ENCODE measurements around the gene FMN2. TPM values are rescaled to one million over a fixed set of nuclear protein-coding genes. Genes with fewer than 3 reads are reported as not detected.
A peak's percentile ranks its signal among the peaks of the same experiment; 100 is the strongest.

The FMN2 gene
- total RNA-seq, 1 donor from 2014 or later, result not detected

DNA sequence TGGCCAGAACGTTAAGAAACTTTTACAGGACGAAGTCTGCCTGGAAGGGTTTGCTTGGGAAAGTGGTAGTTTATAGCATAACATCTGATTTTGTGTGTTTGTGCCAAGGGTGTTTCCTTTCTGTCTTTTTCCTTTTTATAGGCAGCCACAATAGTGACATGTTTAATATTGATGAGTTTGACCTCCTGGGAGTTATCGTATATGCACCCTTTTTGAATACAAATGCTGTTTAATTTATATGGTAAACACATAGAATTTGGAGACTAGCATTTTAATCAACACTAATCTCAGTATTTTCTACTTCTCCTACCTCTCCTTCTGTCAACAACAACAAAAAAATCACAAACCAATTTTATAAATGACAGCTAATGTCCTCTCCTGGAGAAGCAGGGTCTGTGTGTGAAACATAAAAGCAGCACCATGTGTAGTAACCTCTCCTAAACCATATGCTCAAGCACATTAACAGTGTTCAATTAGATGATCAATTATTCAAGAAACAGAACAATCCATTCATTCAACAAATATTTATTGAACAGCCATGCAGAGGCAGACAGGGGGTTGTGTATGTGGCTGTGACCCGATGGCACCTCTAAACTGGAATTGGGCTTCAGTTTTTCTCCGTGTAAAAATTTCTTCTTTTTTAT is 604 bp upstream of the FMN2 start:
- intact Hi-C loops (cut with micrococcal nuclease), result no loop called here
- Histone ChIP-seq H3K4me3 (peak overlapping the region; percentile 58), H3K27me3 (ENCODE audit: low read depth) (peaks cover 100% of the 10 kb centered on the region), H3K9me3 (replicated peaks) (no peaks in the 10 kb centered on the region), H3K4me1 (peaks cover 24% of the 10 kb centered on the region), H3K36me3 (no peaks in the 10 kb centered on the region), H3K27ac (replicated peaks) (no peak overlapping the region)
- no peak for DNase-seq
- TF ChIP-seq, protein P1, sequence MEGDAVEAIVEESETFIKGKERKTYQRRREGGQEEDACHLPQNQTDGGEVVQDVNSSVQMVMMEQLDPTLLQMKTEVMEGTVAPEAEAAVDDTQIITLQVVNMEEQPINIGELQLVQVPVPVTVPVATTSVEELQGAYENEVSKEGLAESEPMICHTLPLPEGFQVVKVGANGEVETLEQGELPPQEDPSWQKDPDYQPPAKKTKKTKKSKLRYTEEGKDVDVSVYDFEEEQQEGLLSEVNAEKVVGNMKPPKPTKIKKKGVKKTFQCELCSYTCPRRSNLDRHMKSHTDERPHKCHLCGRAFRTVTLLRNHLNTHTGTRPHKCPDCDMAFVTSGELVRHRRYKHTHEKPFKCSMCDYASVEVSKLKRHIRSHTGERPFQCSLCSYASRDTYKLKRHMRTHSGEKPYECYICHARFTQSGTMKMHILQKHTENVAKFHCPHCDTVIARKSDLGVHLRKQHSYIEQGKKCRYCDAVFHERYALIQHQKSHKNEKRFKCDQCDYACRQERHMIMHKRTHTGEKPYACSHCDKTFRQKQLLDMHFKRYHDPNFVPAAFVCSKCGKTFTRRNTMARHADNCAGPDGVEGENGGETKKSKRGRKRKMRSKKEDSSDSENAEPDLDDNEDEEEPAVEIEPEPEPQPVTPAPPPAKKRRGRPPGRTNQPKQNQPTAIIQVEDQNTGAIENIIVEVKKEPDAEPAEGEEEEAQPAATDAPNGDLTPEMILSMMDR (IDR thresholded peaks at IDR 0.05; ENCODE audit: borderline replicate concordance), result no peak

DNA sequence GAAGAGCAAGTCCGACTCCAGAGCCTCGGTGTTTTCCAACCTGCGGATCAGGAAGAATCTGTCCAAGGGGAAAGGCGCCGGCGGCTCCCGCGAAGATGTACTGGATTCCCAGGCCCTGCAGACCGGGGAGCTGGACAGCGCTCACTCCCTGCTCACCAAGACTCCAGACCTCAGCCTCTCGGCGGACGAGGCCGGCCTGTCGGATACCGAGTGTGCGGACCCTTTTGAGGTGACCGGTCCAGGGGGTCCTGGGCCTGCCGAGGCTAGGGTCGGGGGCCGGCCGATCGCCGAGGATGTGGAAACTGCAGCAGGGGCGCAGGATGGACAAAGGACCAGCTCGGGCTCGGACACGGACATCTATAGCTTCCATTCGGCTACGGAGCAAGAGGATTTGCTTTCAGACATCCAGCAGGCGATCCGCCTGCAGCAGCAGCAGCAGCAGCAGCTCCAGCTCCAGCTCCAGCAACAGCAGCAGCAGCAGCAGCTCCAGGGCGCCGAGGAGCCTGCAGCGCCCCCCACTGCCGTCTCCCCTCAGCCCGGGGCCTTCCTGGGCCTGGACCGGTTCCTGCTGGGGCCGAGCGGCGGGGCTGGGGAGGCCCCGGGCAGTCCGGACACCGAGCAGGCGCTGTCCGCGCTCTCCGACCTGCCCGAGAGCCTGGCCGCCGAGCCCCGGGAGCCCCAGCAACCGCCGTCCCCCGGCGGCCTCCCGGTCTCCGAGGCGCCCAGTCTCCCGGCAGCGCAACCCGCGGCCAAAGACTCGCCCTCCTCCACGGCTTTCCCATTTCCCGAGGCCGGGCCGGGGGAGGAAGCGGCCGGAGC is 827 bp downstream of the FMN2 start:
- Histone ChIP-seq H3K27ac (replicated peaks) (no peak overlapping the region), H3K4me3 (peak overlapping the region; percentile 58), H3K9me3 (replicated peaks) (no peaks in the 10 kb centered on the region), H3K4me1 (peaks cover 24% of the 10 kb centered on the region), H3K27me3 (ENCODE audit: low read depth) (peaks cover 99% of the 10 kb centered on the region), H3K36me3 (no peaks in the 10 kb centered on the region)
- TF ChIP-seq, protein P1 (IDR thresholded peaks at IDR 0.05; ENCODE audit: borderline replicate concordance), result no peak
- intact Hi-C loops (cut with micrococcal nuclease), result no loop called here
- DNase-seq, result no peak

DNA sequence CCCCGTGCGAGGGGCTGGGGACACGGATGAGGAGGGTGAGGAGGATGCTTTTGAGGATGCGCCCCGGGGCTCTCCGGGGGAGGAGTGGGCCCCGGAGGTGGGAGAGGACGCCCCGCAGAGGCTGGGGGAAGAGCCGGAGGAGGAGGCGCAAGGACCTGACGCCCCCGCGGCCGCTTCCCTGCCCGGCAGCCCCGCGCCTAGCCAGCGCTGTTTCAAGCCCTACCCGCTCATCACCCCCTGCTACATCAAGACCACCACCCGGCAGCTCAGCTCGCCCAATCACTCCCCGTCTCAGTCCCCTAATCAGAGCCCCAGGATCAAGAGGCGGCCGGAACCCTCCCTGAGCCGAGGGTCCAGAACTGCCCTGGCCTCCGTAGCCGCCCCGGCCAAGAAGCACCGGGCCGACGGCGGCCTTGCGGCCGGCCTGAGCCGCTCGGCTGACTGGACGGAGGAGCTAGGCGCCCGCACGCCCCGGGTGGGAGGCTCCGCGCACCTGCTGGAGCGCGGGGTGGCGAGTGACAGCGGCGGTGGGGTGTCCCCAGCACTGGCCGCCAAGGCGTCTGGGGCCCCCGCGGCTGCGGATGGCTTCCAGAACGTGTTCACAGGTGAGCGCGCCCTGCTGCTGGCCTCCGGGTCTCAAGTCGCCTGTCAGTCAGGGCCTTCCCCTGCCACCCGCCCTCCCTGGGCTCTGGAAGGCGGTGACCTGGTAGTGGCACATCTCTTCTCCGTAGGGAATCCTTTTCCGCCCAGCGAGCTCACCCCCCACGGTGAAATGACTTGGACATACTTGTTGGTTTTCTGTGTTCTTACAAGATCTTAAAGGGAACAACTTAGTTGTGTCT is 1.7 kb downstream of the FMN2 start:
- no peak for DNase-seq
- Histone ChIP-seq H3K9me3 (replicated peaks) (no peaks in the 10 kb centered on the region), H3K27me3 (ENCODE audit: low read depth) (peaks cover 98% of the 10 kb centered on the region), H3K4me3 (peak overlapping the region; percentile 58), H3K4me1 (peaks cover 24% of the 10 kb centered on the region), H3K27ac (replicated peaks) (no peak overlapping the region), H3K36me3 (no peaks in the 10 kb centered on the region)
- intact Hi-C loops (cut with micrococcal nuclease), result no loop called here
- TF ChIP-seq, protein P1 (IDR thresholded peaks at IDR 0.05; ENCODE audit: borderline replicate concordance), result no peak

DNA sequence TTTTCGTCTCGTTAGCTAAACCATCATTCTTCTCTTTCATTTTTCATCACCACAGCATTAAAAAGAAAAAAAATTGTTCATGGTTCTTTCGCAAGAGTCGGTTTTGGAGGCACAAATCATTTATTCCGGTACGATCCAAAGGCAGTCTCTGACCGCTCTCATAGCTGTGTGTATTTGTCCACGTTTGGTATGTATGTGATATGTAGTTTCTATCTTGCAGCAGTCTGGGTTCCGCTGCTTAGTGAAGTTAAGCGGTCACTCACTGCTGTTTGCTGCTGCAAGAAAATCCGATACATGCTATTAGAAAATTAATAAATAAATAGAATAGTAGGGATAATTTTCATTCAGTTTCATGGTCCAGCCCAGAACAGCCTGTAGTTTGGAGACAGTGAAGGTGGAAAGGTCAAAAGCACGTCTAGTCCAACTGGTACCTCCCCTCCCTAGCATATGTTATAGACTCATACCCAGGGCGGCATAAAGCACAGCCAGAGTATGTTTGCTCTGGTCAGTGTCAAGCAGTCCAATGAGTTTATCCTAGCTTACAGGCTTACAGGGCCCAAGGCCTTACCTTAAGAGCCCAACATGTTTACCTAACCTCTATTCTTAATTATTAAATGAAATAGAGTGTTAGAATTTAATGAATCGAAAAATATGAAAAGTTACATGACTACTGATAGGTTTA is 2.5 kb downstream of the FMN2 start:
- Histone ChIP-seq H3K4me3 (no peak overlapping the region), H3K27me3 (ENCODE audit: low read depth) (peaks cover 98% of the 10 kb centered on the region), H3K9me3 (replicated peaks) (no peaks in the 10 kb centered on the region), H3K36me3 (no peaks in the 10 kb centered on the region), H3K27ac (replicated peaks) (no peak overlapping the region), H3K4me1 (peaks cover 24% of the 10 kb centered on the region)
- intact Hi-C loops (cut with micrococcal nuclease), result no loop called here
- no peak for DNase-seq
- TF ChIP-seq, protein P1 (IDR thresholded peaks at IDR 0.05; ENCODE audit: borderline replicate concordance), result no peak

DNA sequence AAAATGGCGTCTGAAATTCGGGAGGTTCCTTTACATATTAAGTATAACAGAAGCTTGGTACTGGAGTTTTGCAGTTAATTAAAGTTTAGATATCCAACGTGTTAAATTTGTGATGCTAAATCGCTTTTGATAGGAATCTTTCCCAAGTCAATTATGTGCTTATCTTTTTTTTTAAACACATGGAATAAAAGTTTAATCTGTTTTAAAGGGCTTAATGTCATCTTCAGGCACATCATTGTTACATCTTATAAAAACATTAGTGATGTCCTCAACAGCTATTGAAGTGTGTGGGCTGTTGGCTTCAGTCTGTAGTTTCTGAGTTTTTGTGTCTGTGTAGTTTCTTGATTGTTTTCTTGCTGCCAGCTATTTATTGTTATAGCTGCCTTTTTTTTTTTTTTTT is 5.3 kb downstream of the FMN2 start:
- H3K27me3 ChIP-seq (ENCODE audit: low read depth), result peaks cover 88% of the 10 kb centered on the region
- no peak for DNase-seq

More for the DNA sequence above, 5.3 kb downstream of the FMN2 start:
- Histone ChIP-seq H3K9me3 (replicated peaks) (no peaks in the 10 kb centered on the region), H3K36me3 (no peaks in the 10 kb centered on the region), H3K4me3 (no peak overlapping the region), H3K4me1 (peaks cover 17% of the 10 kb centered on the region), H3K27ac (replicated peaks) (no peak overlapping the region)
- TF ChIP-seq, protein P1 (IDR thresholded peaks at IDR 0.05; ENCODE audit: borderline replicate concordance), result no peak
- intact Hi-C loops (cut with micrococcal nuclease), result no loop called here
